GM18858 (cell line): ENCODE measurements around the gene DRD2.

Source experiments
- ATAC-seq: cut with Tn5 transposase; IDR thresholded peaks from one replicate; pipeline ENCODE4 v1.9.1; 2021; ENCODE audit not compliant: unreplicated experiment

DRD2 gene

GRCh38 chr11:113447621-113448315 lies 27.4 kb downstream of the DRD2 start:
- no peak for ATAC-seq

GRCh38 chr11:113446938-113447337 lies 28.3 kb downstream of the DRD2 start:
- no peak for ATAC-seq

- no peak for ATAC-seq
Observed at GRCh38 chr11:113446112-113446511, 29.1 kb downstream of the DRD2 start.

GRCh38 chr11:113444502-113445123 lies 30.6 kb downstream of the DRD2 start:
- ATAC-seq, result no peak

- ATAC-seq, result no peak
Observed at GRCh38 chr11:113440816-113441215, 34.4 kb downstream of the DRD2 start.

GRCh38 chr11:113436672-113437252 lies 38.4 kb downstream of the DRD2 start:
- no peak for ATAC-seq

GRCh38 chr11:113435190-113435968 lies 39.8 kb downstream of the DRD2 start:
- no peak for ATAC-seq

- no peak for ATAC-seq
Observed at GRCh38 chr11:113431746-113432145, 43.5 kb downstream of the DRD2 start.

GRCh38 chr11:113426686-113427085 lies 48.5 kb downstream of the DRD2 start:
- no peak for ATAC-seq

- ATAC-seq, result no peak
Observed at GRCh38 chr11:113420808-113421207, 54.4 kb downstream of the DRD2 start.

GRCh38 chr11:113419454-113420003 lies 55.7 kb downstream of the DRD2 start:
- ATAC-seq, result no peak

- ATAC-seq, result no peak
Observed at GRCh38 chr11:113417428-113417827, 57.8 kb downstream of the DRD2 start.

- ATAC-seq, result no peak
Observed at GRCh38 chr11:113415343-113415742, 59.9 kb downstream of the DRD2 start.

GRCh38 chr11:113412675-113413074 lies 62.5 kb downstream of the DRD2 start:
- no peak for ATAC-seq

- no peak for ATAC-seq
Observed at GRCh38 chr11:113411536-113411935, 63.7 kb downstream of the DRD2 start.

GRCh38 chr11:113410414-113411135 lies 64.6 kb downstream of the DRD2 start:
- ATAC-seq, result no peak

- ATAC-seq, result no peak
Observed at GRCh38 chr11:113409526-113409925, 65.7 kb downstream of the DRD2 start.

- ATAC-seq, result no peak
Observed at GRCh38 chr11:113408887-113409286, 66.3 kb downstream of the DRD2 start.

GRCh38 chr11:113408206-113408605 lies 67.0 kb downstream of the DRD2 start:
- no peak for ATAC-seq

GRCh38 chr11:113407163-113407562 lies 68.0 kb downstream of the DRD2 start:
- ATAC-seq, result no peak
